H1 (cell line): ENCODE data around the gene PRF1. TPM values are rescaled to one million over a fixed set of nuclear protein-coding genes. Genes with fewer than 3 reads are reported as not detected.

ENCODE experiments used
- CTCF ChIA-PET: fragments of 300-600 bp; sonication (Branson Sonifier 250); formaldehyde crosslinking; loops from one replicate; lab custom pipeline; 2021; ENCODE audit not compliant: partially characterized antibody; lab: Charles Lee
- POLR2A ChIA-PET: fragments of 300-600 bp; sonication (Branson Sonifier 250); formaldehyde crosslinking; loops from one replicate; lab custom pipeline; 2021; ENCODE audit warnings: inconsistent platforms; ENCODE audit not compliant: partially characterized antibody; lab: Charles Lee
- DNase-seq, 2 experiments: peaks; one replicate each; pipeline versions ENCODE4 v3.0.0 to v3.0.0-alpha.2; 2010 to 2022; ENCODE audit warnings: low spot score in 2 of 2, low read depth in 1 of 2, mixed read lengths in 1 of 2
- FAIRE-seq: peaks from 2 replicates; lab custom pipeline; 2011; peaks lifted over from hg19 to GRCh38; lab: Jason Lieb, UNC
- H2AFZ ChIP-seq: 2 replicates; pipeline ENCODE4 v1.8.1; 2012; ENCODE audit warnings: low read length, inconsistent platforms
- H2AK5ac ChIP-seq: 2 replicates; pipeline ENCODE4 v1.6.1; 2013; ENCODE audit warnings: low read depth, low read length
- H2BK120ac ChIP-seq: replicated peaks from 2 replicates; pipeline ENCODE3; 2013; ENCODE audit warnings: low read depth, low read length, inconsistent platforms
- H2BK12ac ChIP-seq: 2 replicates; pipeline ENCODE4 v1.6.1; 2013; ENCODE audit warnings: low read depth, low read length
- H2BK15ac ChIP-seq: 2 replicates; pipeline ENCODE4 v1.6.1; 2013; ENCODE audit warnings: low read length
- H2BK20ac ChIP-seq: 2 replicates; pipeline ENCODE4 v1.6.1; 2013; ENCODE audit warnings: low read length
- H2BK5ac ChIP-seq: 2 replicates; pipeline ENCODE4 v1.6.1; 2013; ENCODE audit warnings: low read depth, low read length
- H3K14ac ChIP-seq: 2 replicates; pipeline ENCODE4 v1.6.1; 2013; ENCODE audit warnings: inconsistent platforms; ENCODE audit not compliant: insufficient read length
- H3K18ac ChIP-seq: 2 replicates; pipeline ENCODE4 v1.6.1; 2013; ENCODE audit warnings: low read length; ENCODE audit errors: extremely low read depth
- H3K23ac ChIP-seq: 2 replicates; pipeline ENCODE4 v1.6.1; 2013; ENCODE audit warnings: inconsistent platforms; ENCODE audit not compliant: insufficient read length
- H3K23me2 ChIP-seq: 2 replicates; pipeline ENCODE4 v1.6.1; 2013; ENCODE audit warnings: low read depth, low read length
- H3K27ac ChIP-seq: 2 replicates; pipeline ENCODE4 v1.6.1; 2011; ENCODE audit warnings: low read depth, low read length, inconsistent platforms
- H3K27me3 ChIP-seq, 4 experiments: replicated peaks in 1 of 4; 1 replicate in 1 of 4; 2 replicates in 3 of 4; pipeline versions ENCODE4 v1.6.1 to v1.8.1; 2011 to 2013; ENCODE audit warnings: low read length in 3 of 4, mild to moderate bottlenecking in 3 of 4, inconsistent platforms in 2 of 4, mixed read lengths in 2 of 4, moderate library complexity in 1 of 4; ENCODE audit not compliant: control insufficient read depth in 3 of 4, insufficient read depth in 3 of 4; ENCODE audit errors: extremely low read depth in 1 of 4
- H3K36me3 ChIP-seq, 4 experiments: 2 replicates each; pipeline versions ENCODE4 v1.6.1 to v1.8.1; 2011 to 2013; ENCODE audit warnings: mild to moderate bottlenecking in 4 of 4, low read length in 3 of 4, moderate library complexity in 2 of 4, control low read depth in 1 of 4, inconsistent platforms in 1 of 4; ENCODE audit not compliant: insufficient read depth in 4 of 4, control insufficient read depth in 2 of 4
- H3K4ac ChIP-seq: replicated peaks from 2 replicates; pipeline ENCODE3; 2013; ENCODE audit warnings: low read length, low read depth, mixed read lengths, inconsistent platforms; ENCODE audit not compliant: insufficient read length
- H3K4me1 ChIP-seq, 4 experiments: replicated peaks in 1 of 4; 1 replicate in 1 of 4; 2 replicates in 3 of 4; pipeline versions ENCODE4 v1.6.1 to v1.8.1; 2011 to 2013; ENCODE audit warnings: low read length in 3 of 4, inconsistent platforms in 2 of 4, mixed read lengths in 1 of 4; ENCODE audit not compliant: insufficient read depth in 4 of 4, control insufficient read depth in 3 of 4
- H3K4me2 ChIP-seq, 2 experiments: 2 replicates each; pipeline versions ENCODE4 v1.6.1 to v1.8.1; 2011 to 2013; ENCODE audit warnings: low read depth in 2 of 2, low read length in 2 of 2, control low read depth in 1 of 2, inconsistent platforms in 1 of 2, mild to moderate bottlenecking in 1 of 2; ENCODE audit not compliant: insufficient read depth in 1 of 2
- H3K4me3 ChIP-seq, 4 experiments: fragments of 200-600, 300-600 bp in 1 of 4; sonication (generic), shearing (Covaris generic), sonication (Bioruptor Twin) in 1 of 4; 2 replicates each; pipeline versions ENCODE4 v1.5.1 to v1.8.1; 2011 to 2016; ENCODE audit warnings: low read length in 4 of 4, low read depth in 3 of 4, control low read depth in 2 of 4, inconsistent platforms in 2 of 4, mild to moderate bottlenecking in 2 of 4, mixed read lengths in 1 of 4, moderate library complexity in 1 of 4; ENCODE audit not compliant: insufficient read depth in 2 of 4; ENCODE audit errors: extremely low read depth in 1 of 4
- H3K56ac ChIP-seq: replicated peaks from 2 replicates; pipeline ENCODE3; 2013; ENCODE audit warnings: low read depth, mild to moderate bottlenecking, mixed read lengths, low read length, inconsistent platforms; ENCODE audit not compliant: insufficient read length
- H3K79me1 ChIP-seq: 2 replicates; pipeline ENCODE4 v1.6.1; 2013; ENCODE audit warnings: low read depth, low read length, control low read depth
- H3K79me2 ChIP-seq, 2 experiments: 2 replicates each; pipeline versions ENCODE4 v1.6.1 to v1.8.1; 2012 to 2013; ENCODE audit warnings: low read length in 2 of 2, mild to moderate bottlenecking in 2 of 2, inconsistent platforms in 1 of 2; ENCODE audit not compliant: insufficient read depth in 2 of 2, control insufficient read depth in 1 of 2
- H3K9ac ChIP-seq, 4 experiments: replicated peaks in 1 of 4; 1 replicate in 1 of 4; 2 replicates in 3 of 4; pipeline versions ENCODE4 v1.6.1 to v1.8.1; 2011 to 2013; ENCODE audit warnings: low read depth in 3 of 4, low read length in 3 of 4, control low read depth in 2 of 4, mild to moderate bottlenecking in 2 of 4, moderate library complexity in 2 of 4, inconsistent platforms in 1 of 4; ENCODE audit errors: extremely low read depth in 1 of 4
- H3K9me3 ChIP-seq, 2 experiments: 2 replicates each; pipeline versions ENCODE4 v1.6.1 to v1.8.1; 2012 to 2013; ENCODE audit warnings: mild to moderate bottlenecking in 2 of 2, moderate library complexity in 2 of 2, control low read depth in 1 of 2, inconsistent platforms in 1 of 2, low read depth in 1 of 2, low read length in 1 of 2, mixed read lengths in 1 of 2; ENCODE audit not compliant: insufficient read depth in 2 of 2
- H4K20me1 ChIP-seq, 2 experiments: replicated peaks in 1 of 2; 2 replicates each; pipeline versions ENCODE3 to v1.8.1; 2011 to 2013; ENCODE audit warnings: inconsistent platforms in 2 of 2, low read length in 2 of 2, mild to moderate bottlenecking in 1 of 2; ENCODE audit not compliant: insufficient read depth in 2 of 2, control insufficient read depth in 1 of 2
- H4K5ac ChIP-seq: 2 replicates; pipeline ENCODE4 v1.6.1; 2013; ENCODE audit warnings: low read length, low read depth, mixed read lengths, inconsistent platforms; ENCODE audit not compliant: insufficient read length
- H4K8ac ChIP-seq: 2 replicates; pipeline ENCODE4 v1.8.0; 2013; ENCODE audit warnings: mild to moderate bottlenecking, moderate library complexity, low read length, inconsistent platforms; ENCODE audit not compliant: insufficient read depth; ENCODE audit errors: extremely low read depth
- H4K91ac ChIP-seq: replicated peaks from 2 replicates; pipeline ENCODE3; 2013; ENCODE audit warnings: low read length, mixed read lengths, inconsistent platforms; ENCODE audit not compliant: insufficient read length
- WGBS, 2 experiments: shearing (Covaris generic) in 1 of 2; methylation state at CpG; one replicate each; pipeline versions ENCODE4 v1.1.6 to v1.1.7; 2013 to 2015; ENCODE audit warnings: low lambda C conversion rate in 2 of 2, mixed read lengths in 2 of 2, inconsistent platforms in 1 of 2, low coverage in 1 of 2, missing lambda C conversion rate in 1 of 2; ENCODE audit not compliant: insufficient replicate concordance in 2 of 2, insufficient coverage in 1 of 2, insufficient read length in 1 of 2; ENCODE audit errors: extremely low coverage in 1 of 2, missing lambda C conversion rate in 1 of 2; 5-methylcytosine and 5-hydroxymethylcytosine counted together
- polyA plus RNA-seq, 7 experiments: library from polyadenylated mRNA; depleted of rRNA in 3 of 7; stranded (reverse) in 5 of 7; unstranded in 2 of 7; fragments of >200 nt in 5 of 7; fragments of 200-250 nt in 2 of 7; gene quantifications; 1 replicate in 5 of 7; 2 replicates in 1 of 7; 4 replicates in 1 of 7; pipeline versions ENCODE4 v1.2.1 to v1.2.3, GENCODE V29; 2011 to 2013; ENCODE audit warnings: missing spikeins in 2 of 7, mixed read lengths in 2 of 7
- total RNA-seq: library from RNA; stranded (reverse); fragmentation: NEBNext Ultra II Directional; extraction: Animal tissue kit (Norgen Biotek cat#: 25700); gene quantifications from 2 replicates; pipeline ENCODE4 v1.2.1, GENCODE V29; 2021

The PRF1 gene
- total and polyA plus RNA-seq, 2 of the 8 experiments (the other 6 are each of a cell fraction or from before 2014, with no cell fraction given), result 0.15 TPM; not detected in 1

DNA sequence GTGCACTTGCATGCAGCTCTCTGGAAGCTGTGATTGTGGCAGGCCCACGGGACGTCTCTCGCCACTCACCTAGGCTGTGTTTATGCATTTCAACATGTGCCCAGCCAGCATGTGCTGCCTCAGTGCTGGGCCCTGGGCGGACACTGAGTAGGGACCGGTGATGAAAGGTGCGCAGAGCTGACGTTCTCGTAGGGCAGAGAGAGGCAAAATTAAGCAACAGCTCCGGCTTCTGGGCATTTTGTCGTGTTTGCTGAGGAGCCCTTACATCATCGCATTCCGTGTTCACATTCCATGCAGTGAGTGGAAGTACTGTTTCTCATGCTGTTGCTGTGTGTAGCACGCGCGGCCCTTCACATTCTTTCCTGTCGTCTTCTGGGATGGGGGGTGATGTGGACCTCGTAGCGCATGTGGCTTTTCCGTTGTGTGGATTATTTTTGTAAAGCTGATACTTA, 50.5 kb downstream of the PRF1 start:
- no peaks in the 10 kb centered on the region for H4K20me1 ChIP-seq
- H3K79me2 ChIP-seq, result no peaks in the 10 kb centered on the region
- no peak overlapping the region for H3K4ac ChIP-seq
- H4K91ac ChIP-seq, result no peak overlapping the region
- H2BK12ac ChIP-seq, result no peak overlapping the region
- H3K79me1 ChIP-seq, result no peaks in the 10 kb centered on the region; the same call in 1 of the 2 replicates
- CTCF ChIA-PET, result interaction anchor here (0.6 to 26.8 kb wide), 17 partner anchors 8 to 326 kb away, joined by 3 to 908 read pairs (median 4); partner anchors contain the start of genes PALD1 and SGPL1
- no peak overlapping the region for H3K4me3 ChIP-seq
- H3K27me3 ChIP-seq, result no peaks in the 10 kb centered on the region
- no peak for DNase-seq
- no peak overlapping the region for H3K14ac ChIP-seq
- no peak overlapping the region for H3K18ac ChIP-seq
- no peak overlapping the region for H3K56ac ChIP-seq
- no peak overlapping the region for H3K23ac ChIP-seq
- H4K8ac ChIP-seq, result no peak overlapping the region
- H3K9me3 ChIP-seq, result no peaks in the 10 kb centered on the region
- H4K5ac ChIP-seq, result no peak overlapping the region
- no peak overlapping the region for H2AK5ac ChIP-seq
- no peak overlapping the region for H2BK20ac ChIP-seq
- H3K36me3 ChIP-seq, result peaks cover 0 to 4% (median 1%) of the 10 kb centered on the region in 4 experiments; a peak in 1 of 8 replicates
- no peak overlapping the region for H2BK120ac ChIP-seq
- no peak overlapping the region for H2AFZ ChIP-seq
- POLR2A ChIA-PET, result no interaction called here
- no peaks in the 10 kb centered on the region; a peak in 1 of 7 replicates for H3K4me1 ChIP-seq
- H3K4me2 ChIP-seq, result no peak overlapping the region
- no peaks in the 10 kb centered on the region for H3K23me2 ChIP-seq
- H3K9ac ChIP-seq, result no peak overlapping the region
- 92% methylated on average over 19 of the region's 19 CpGs; no CpG with 5 or more reads in 1 of the 2 experiments for WGBS, 2 experiments
- H3K27ac ChIP-seq, result no peak overlapping the region
- no peak for FAIRE-seq
- no peak overlapping the region for H2BK15ac ChIP-seq
- H2BK5ac ChIP-seq, result no peak overlapping the region
